Measurements from ENCODE around the gene SRRT.
A peak's percentile ranks its signal among the peaks of the same experiment; 100 is the strongest.
"Not testable (repeated sequence)": the region's sequence is repeated elsewhere in the genome, so short reads cannot be mapped to it uniquely, and the experiment has no call there.

The SRRT gene

GRCh38 chr7:100854899-100855298 is 20.0 kb upstream of the SRRT start:
- DNase-seq = not testable (repeated sequence)

- DNase-seq = no peak
Observed at GRCh38 chr7:100855515-100855914, 19.4 kb upstream of the SRRT start.

GRCh38 chr7:100856871-100857282 is 18.0 kb upstream of the SRRT start:
- no peak for DNase-seq

- no peak for DNase-seq
Observed at GRCh38 chr7:100859856-100860255, 15.0 kb upstream of the SRRT start.

- DNase-seq = no peak
Observed at GRCh38 chr7:100860702-100861615, 13.9 kb upstream of the SRRT start.

- DNase-seq = no peak
Observed at GRCh38 chr7:100861616-100861985, 13.3 kb upstream of the SRRT start.

GRCh38 chr7:100863406-100863950 is 11.4 kb upstream of the SRRT start:
- DNase-seq = no peak

- DNase-seq = no peak
Observed at GRCh38 chr7:100864263-100864845, 10.5 kb upstream of the SRRT start.

GRCh38 chr7:100865372-100865911 is 9.5 kb upstream of the SRRT start:
- peak; percentile 52 for DNase-seq

GRCh38 chr7:100865938-100866728 is 8.8 kb upstream of the SRRT start:
- DNase-seq = peak; percentile 89

GRCh38 chr7:100866729-100867039 is 8.2 kb upstream of the SRRT start:
- peak; percentile 47 for DNase-seq

GRCh38 chr7:100867040-100867775 is 7.7 kb upstream of the SRRT start, which contains the start of gene TRIP6:
Gene TRIP6, plus strand, starts transcription at chr7:100867387. Its CDS starts 111 bp downstream, at chr7:100867498.
- DNase-seq = peak; percentile 95

- DNase-seq = peak; percentile 48
Observed at GRCh38 chr7:100867776-100868485, 7.0 kb upstream of the SRRT start.

GRCh38 chr7:100873599-100874299 is 1.2 kb upstream of the SRRT start:
- DNase-seq = no peak

GRCh38 chr7:100874300-100874576 is 665 bp upstream of the SRRT start:
- no peak for DNase-seq

- DNase-seq = no peak
Observed at GRCh38 chr7:100875356-100875751, 451 bp downstream of the SRRT start.

- DNase-seq = no peak
Observed at GRCh38 chr7:100878013-100878412, 3.1 kb downstream of the SRRT start.

- no peak for DNase-seq
Observed at GRCh38 chr7:100878685-100879084, 3.8 kb downstream of the SRRT start.

- DNase-seq = no peak
Observed at GRCh38 chr7:100879685-100880261, 4.9 kb downstream of the SRRT start.

- no peak for DNase-seq
Observed at GRCh38 chr7:100880645-100881044, 5.7 kb downstream of the SRRT start.

GRCh38 chr7:100881136-100881535 is 6.2 kb downstream of the SRRT start:
- DNase-seq = no peak

Data from femur (tissue), 1 donor.